Adrenal gland (tissue), 5 donors: Measurements from ENCODE around the gene HNRNPLL.
A peak's percentile ranks its signal among the peaks of the same experiment; 100 is the strongest.

Source experiments
- POLR2A ChIP-seq, 2 donors: fragments of 450-650 bp; IDR thresholded peaks; one replicate each; pipeline ENCODE4 v1.6.1; 2017; ENCODE audit warnings: antibody characterized with exemption in 2 of 2, mild to moderate bottlenecking in 2 of 2, moderate library complexity in 1 of 2
- TF ChIP-seq, protein P1 (sequence below), 6 experiments: fragments of 450-650 bp in 4 of 6; fragments of 200-600 bp in 2 of 6; sonication (generic) in 1 of 6; IDR thresholded peaks; 1 replicate in 5 of 6; 2 replicates in 1 of 6; pipeline versions ENCODE4 v1.5.1 to v1.8.0; 2016 to 2021; ENCODE audit warnings: antibody characterized with exemption in 6 of 6, mild to moderate bottlenecking in 2 of 6, moderate library complexity in 1 of 6
- donor health status: DM: no; HTN: no; CAD: no.

- TF ChIP-seq, protein P1, sequence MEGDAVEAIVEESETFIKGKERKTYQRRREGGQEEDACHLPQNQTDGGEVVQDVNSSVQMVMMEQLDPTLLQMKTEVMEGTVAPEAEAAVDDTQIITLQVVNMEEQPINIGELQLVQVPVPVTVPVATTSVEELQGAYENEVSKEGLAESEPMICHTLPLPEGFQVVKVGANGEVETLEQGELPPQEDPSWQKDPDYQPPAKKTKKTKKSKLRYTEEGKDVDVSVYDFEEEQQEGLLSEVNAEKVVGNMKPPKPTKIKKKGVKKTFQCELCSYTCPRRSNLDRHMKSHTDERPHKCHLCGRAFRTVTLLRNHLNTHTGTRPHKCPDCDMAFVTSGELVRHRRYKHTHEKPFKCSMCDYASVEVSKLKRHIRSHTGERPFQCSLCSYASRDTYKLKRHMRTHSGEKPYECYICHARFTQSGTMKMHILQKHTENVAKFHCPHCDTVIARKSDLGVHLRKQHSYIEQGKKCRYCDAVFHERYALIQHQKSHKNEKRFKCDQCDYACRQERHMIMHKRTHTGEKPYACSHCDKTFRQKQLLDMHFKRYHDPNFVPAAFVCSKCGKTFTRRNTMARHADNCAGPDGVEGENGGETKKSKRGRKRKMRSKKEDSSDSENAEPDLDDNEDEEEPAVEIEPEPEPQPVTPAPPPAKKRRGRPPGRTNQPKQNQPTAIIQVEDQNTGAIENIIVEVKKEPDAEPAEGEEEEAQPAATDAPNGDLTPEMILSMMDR (IDR thresholded peaks at IDR 0.05): no peak
- peak in 1 of 2 donors; percentile 32 for TF ChIP-seq POLR2A (IDR thresholded peaks at IDR 0.05)
Observed at GRCh38 chr2:38600242-38600891, 2.4 kb downstream of the HNRNPLL start.
